AML-193 (cell line): ENCODE data around the gene SPIRE1.

ENCODE experiments used
- DNase-seq, 2 experiments: peaks; one replicate each; lab custom pipeline; 2025; lab: John Stamatoyannopoulos, UW

Gene SPIRE1

GRCh38 chr18:12657684-12658425 lies at the start of gene SPIRE1:
SPIRE1 (minus strand) TSS chr18:12658107; CDS start chr18:12657866, 241 bp downstream.
- DNase-seq = no peak

GRCh38 chr18:12703664-12704063 lies 45.8 kb upstream of the SPIRE1 start:
- DNase-seq = peak in 1 of 2 experiments; percentile 16

GRCh38 chr18:12703096-12703567 lies 45.2 kb upstream of the SPIRE1 start:
- DNase-seq = no peak

- DNase-seq = peak; percentile 70 to 76
Measured at GRCh38 chr18:12702221-12703095, 44.6 kb upstream of the SPIRE1 start, which contains the start of the genes CEP76 and PSMG2. CEP76 (minus strand) TSS chr18:12702723; CDS start chr18:12702548, 175 bp downstream. PSMG2 (plus strand) TSS chr18:12703042; CDS start chr18:12703108, 66 bp downstream.

GRCh38 chr18:12701161-12701560 lies 43.3 kb upstream of the SPIRE1 start:
- DNase-seq = no peak

- DNase-seq = no peak
Measured at GRCh38 chr18:12699747-12700146, 41.8 kb upstream of the SPIRE1 start.

- DNase-seq = no peak
Measured at GRCh38 chr18:12694032-12694431, 36.1 kb upstream of the SPIRE1 start.

GRCh38 chr18:12692206-12692605 lies 34.3 kb upstream of the SPIRE1 start:
- DNase-seq = no peak

GRCh38 chr18:12689256-12689850 lies 31.4 kb upstream of the SPIRE1 start:
- DNase-seq = no peak

GRCh38 chr18:12686100-12686499 lies 28.2 kb upstream of the SPIRE1 start:
- DNase-seq = no peak

GRCh38 chr18:12679183-12679786 lies 21.4 kb upstream of the SPIRE1 start:
- DNase-seq = no peak

- DNase-seq = no peak
Measured at GRCh38 chr18:12668041-12668440, 10.1 kb upstream of the SPIRE1 start.

- peak; percentile 28 to 57 for DNase-seq
Measured at GRCh38 chr18:12659904-12660605, 2.1 kb upstream of the SPIRE1 start.

GRCh38 chr18:12658426-12659138 lies 675 bp upstream of the SPIRE1 start:
- no peak for DNase-seq

GRCh38 chr18:12656938-12657683 lies 796 bp downstream of the SPIRE1 start:
- no peak for DNase-seq

GRCh38 chr18:12656605-12656937 lies 1.3 kb downstream of the SPIRE1 start:
- DNase-seq = no peak

GRCh38 chr18:12654971-12655370 lies 2.9 kb downstream of the SPIRE1 start:
- no peak for DNase-seq

- no peak for DNase-seq
Measured at GRCh38 chr18:12652861-12653401, 5.0 kb downstream of the SPIRE1 start.

GRCh38 chr18:12651651-12652050 lies 6.3 kb downstream of the SPIRE1 start:
- DNase-seq = no peak

GRCh38 chr18:12647773-12648172 lies 10.1 kb downstream of the SPIRE1 start:
- no peak for DNase-seq
